Choroid plexus epithelial cell (primary cell): ENCODE data around the gene LCN2.

Experiments used
- DNase-seq: peaks from one replicate; pipeline ENCODE4 v3.0.0-alpha.2; 2010; ENCODE audit warnings: low read depth
- H3K4me3 ChIP-seq: 2 replicates; pipeline ENCODE4 v1.5.1; 2011; ENCODE audit warnings: low read depth, mild to moderate bottlenecking, control low read depth, low read length, moderate library complexity
- TF ChIP-seq, protein P1 (sequence below): conservative IDR thresholded peaks from 2 replicates; pipeline ENCODE4 v1.5.1; 2011; ENCODE audit warnings: low read depth, mild to moderate bottlenecking, control low read depth, inconsistent platforms, low read length, moderate library complexity

Gene LCN2

DNA sequence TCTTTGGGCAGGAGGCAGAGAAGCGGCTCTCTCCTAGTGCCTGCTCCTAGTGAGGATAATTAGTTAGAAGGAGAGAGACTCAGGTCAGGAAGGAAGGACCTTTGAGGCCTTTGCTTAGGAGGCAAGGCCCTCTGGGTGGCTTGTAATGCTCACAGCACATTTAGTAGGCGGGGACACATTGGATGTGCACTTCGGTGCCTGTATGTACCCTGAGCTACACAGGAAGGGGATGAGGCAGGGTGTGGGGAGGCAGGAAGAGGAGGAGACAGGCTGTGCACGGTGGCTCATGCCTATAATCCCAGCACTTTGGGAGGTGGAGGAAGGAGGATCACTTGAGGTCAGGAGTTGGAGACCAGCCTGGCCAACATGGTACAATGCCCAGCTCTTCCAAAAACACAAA lies 7.2 kb upstream of the LCN2 start:
- H3K4me3 ChIP-seq: no peak overlapping the region
- TF ChIP-seq, protein P1, sequence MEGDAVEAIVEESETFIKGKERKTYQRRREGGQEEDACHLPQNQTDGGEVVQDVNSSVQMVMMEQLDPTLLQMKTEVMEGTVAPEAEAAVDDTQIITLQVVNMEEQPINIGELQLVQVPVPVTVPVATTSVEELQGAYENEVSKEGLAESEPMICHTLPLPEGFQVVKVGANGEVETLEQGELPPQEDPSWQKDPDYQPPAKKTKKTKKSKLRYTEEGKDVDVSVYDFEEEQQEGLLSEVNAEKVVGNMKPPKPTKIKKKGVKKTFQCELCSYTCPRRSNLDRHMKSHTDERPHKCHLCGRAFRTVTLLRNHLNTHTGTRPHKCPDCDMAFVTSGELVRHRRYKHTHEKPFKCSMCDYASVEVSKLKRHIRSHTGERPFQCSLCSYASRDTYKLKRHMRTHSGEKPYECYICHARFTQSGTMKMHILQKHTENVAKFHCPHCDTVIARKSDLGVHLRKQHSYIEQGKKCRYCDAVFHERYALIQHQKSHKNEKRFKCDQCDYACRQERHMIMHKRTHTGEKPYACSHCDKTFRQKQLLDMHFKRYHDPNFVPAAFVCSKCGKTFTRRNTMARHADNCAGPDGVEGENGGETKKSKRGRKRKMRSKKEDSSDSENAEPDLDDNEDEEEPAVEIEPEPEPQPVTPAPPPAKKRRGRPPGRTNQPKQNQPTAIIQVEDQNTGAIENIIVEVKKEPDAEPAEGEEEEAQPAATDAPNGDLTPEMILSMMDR: no peak
- DNase-seq: no peak

DNA sequence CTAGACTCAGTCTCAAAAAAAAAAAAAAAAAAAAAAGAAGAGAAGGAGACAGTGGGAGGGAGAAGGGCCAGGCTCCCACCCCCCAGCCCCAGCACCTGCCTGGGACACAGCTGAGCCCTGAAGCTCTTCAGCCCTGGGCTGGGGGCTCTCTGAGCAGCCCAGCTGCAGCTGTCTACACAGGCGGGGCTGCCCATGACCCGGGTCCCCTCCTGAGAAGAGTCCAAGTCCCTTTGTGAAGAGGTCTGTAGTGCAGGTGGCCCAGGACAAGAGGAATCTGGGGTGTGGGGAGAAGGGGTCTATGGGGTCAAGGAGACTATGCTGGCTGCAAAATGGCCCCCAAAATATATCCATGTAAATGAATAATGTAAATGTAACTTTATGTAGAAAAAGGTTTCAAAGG lies 6.7 kb upstream of the LCN2 start:
- TF ChIP-seq, protein P1: no peak
- no peak for DNase-seq
- H3K4me3 ChIP-seq: no peak overlapping the region

DNA sequence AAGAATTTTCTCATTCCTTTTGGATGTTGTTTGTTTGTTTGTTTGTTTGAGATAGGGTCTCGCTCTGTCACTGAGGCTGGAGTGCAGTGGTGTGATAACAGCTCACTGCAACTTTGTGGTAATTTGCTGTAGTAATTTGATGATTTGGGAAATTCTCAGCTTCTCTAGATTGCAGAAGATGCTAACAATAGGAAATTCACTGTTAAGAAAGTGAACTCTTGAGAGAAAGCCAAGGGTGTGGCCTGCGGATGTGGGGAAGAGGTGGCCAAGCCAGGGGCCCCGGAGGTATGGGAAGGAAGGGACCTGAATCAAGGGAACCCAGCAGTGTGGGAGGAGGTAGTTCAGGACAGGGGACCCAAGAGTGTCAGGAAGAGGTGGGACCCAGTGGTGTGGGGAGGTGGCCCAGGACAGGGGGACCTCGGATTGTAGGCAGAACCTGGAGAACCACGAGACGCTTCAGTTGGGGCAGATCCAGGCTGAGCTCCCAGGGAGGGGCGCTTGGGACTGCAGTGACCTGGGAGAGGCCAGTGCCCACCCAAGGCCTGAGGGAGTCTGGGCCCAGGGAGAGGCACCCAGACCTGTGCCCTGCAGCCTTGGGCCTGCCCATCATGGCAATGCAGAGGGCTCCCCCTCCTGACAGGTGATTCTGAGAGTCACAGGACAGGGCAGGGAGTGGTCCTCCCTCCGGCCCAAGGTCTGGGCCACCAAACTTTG lies 5.6 kb upstream of the LCN2 start:
- TF ChIP-seq, protein P1: no peak
- H3K4me3 ChIP-seq: no peak overlapping the region
- no peak for DNase-seq

DNA sequence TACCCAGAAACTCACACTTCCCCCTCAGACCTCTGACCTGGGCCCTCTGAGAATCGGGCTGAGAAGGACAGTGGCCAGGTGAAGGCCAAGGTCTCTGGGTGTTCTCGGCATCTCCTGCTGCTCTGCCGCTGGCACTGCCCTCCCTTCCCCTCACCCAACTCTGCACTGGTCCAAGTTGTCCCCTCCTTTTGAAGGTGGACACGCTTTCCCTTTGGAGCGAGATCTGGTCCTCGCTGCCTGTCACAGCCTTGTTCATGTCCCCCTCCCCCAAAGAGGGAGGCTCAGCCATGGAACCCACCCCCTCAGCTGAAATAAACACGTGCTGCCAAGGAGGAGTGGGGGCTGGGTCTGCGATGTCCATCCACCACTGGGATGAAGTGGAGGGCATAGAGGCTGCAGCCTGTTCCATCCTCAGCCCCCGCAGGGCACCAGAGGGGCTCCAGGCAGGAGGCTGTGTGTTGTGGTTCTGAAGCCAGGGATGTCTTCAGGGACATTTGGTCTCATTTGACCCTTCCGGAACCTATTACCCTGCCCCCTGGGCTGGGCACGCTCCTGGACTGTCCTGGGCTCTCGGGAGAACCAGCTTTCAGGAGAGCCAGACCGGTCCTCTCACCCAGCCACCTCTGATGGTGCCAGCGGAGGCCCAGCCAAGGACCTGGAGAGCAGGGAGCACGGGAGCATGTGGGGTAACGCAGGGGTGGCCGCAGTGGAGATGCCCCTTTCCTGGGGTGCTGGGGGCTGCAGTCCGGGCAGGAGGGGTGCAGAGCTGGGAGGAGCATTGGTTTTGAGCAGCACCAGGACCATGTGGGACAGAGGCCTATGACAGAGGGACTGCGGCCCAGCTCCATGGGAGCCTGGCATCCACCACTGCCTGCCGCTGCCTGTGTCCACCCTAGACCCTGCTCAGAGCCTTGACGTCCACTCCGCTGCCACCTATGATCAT lies 4.7 kb upstream of the LCN2 start:
- TF ChIP-seq, protein P1: no peak
- no peak for DNase-seq
- H3K4me3 ChIP-seq: no peak overlapping the region

DNA sequence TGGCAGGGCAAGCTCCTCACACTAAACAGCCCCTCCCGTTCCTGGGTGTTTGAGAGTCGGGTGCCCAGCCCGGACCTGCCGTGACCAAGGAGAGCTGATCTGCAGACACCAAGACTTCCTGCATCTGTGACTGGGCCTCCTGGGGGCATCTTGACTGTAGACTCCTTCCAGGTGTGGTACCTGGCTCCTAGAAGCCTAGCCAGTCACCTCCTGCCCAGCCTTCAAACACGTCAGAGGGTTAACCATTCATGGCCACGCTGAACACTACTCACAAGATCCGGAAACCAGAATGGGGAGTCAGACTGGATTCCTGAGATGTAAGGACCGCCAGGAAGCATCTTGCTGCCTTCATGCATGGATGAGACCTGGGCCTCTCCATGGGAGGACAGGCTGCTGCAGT lies 3.7 kb upstream of the LCN2 start:
- TF ChIP-seq, protein P1: no peak
- no peak overlapping the region for H3K4me3 ChIP-seq
- DNase-seq: no peak

DNA sequence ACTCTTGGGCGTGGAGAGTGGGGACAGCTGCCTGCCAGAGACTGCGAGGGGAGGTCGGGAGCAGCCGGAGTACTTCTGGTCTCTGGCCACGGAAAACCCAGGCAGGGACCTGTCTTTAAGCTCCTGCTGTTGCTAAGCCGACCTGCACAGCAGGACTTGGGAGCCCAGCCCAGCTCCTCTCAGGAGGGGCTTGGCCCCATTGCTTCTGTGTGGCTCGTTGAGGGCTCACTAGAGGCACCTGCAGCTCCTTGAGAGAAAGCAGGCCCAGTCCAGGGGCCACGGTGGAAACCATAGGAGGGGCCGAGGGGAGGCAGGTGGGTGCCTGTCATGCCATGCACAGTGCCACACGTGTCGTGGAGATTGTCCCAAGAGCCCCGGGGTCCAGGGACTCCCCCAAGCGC lies 3.3 kb upstream of the LCN2 start:
- TF ChIP-seq, protein P1: no peak
- no peak for DNase-seq
- no peak overlapping the region for H3K4me3 ChIP-seq
